Fibroblast of lung (primary cell): ENCODE data around the gene MAPK8IP3. TPM values are rescaled to one million over a fixed set of nuclear protein-coding genes. Genes with fewer than 3 reads are reported as not detected.

Source experiments
- DNase-seq, 2 donors: peaks; one replicate each; pipeline versions ENCODE4 v3.0.0 to v3.0.0-alpha.2; 2010; ENCODE audit warnings: low read depth in 2 of 2
- H2AFZ ChIP-seq: 2 replicates; pipeline ENCODE4 v1.5.1; 2012; ENCODE audit warnings: low read length, control low read depth, inconsistent platforms
- H3K27ac ChIP-seq: 2 replicates; pipeline ENCODE4 v1.5.1; 2011; ENCODE audit warnings: low read length, control low read depth; ENCODE audit not compliant: insufficient read depth
- H3K27me3 ChIP-seq: 2 replicates; pipeline ENCODE4 v1.5.1; 2011; ENCODE audit warnings: mild to moderate bottlenecking, low read length; ENCODE audit not compliant: control insufficient read depth, insufficient read depth
- H3K36me3 ChIP-seq: 2 replicates; pipeline ENCODE4 v1.5.1; 2011; ENCODE audit warnings: low read length; ENCODE audit not compliant: control insufficient read depth, insufficient read depth
- H3K4me1 ChIP-seq: 2 replicates; pipeline ENCODE4 v1.5.1; 2011; ENCODE audit warnings: low read length; ENCODE audit not compliant: control insufficient read depth, insufficient read depth; ENCODE audit errors: extremely low read depth
- H3K4me2 ChIP-seq: 2 replicates; pipeline ENCODE4 v1.5.1; 2011; ENCODE audit warnings: low read length, control low read depth; ENCODE audit not compliant: insufficient read depth; ENCODE audit errors: extremely low read depth
- H3K4me3 ChIP-seq, 4 experiments: fragments of 200-600 bp in 1 of 4; sonication (generic) in 1 of 4; replicated peaks in 1 of 4; 2 replicates each; pipeline ENCODE4 v1.5.1; 2011 to 2016; ENCODE audit warnings: low read length in 4 of 4, low read depth in 3 of 4, mild to moderate bottlenecking in 3 of 4, control low read depth in 2 of 4, inconsistent platforms in 1 of 4, mixed read lengths in 1 of 4; ENCODE audit not compliant: insufficient read depth in 1 of 4; ENCODE audit errors: control extremely low read depth in 1 of 4
- H3K79me2 ChIP-seq: 2 replicates; pipeline ENCODE4 v1.5.1; 2012; ENCODE audit warnings: mild to moderate bottlenecking, low read length, inconsistent platforms; ENCODE audit not compliant: control insufficient read depth, insufficient read depth
- H3K9ac ChIP-seq: 2 replicates; pipeline ENCODE4 v1.5.1; 2011; ENCODE audit warnings: mild to moderate bottlenecking, low read length, control low read depth; ENCODE audit not compliant: insufficient read depth
- H3K9me3 ChIP-seq: 2 replicates; pipeline ENCODE4 v1.5.1; 2012; ENCODE audit warnings: low read depth, low read length; ENCODE audit not compliant: control insufficient read depth, insufficient read depth
- H4K20me1 ChIP-seq: 2 replicates; pipeline ENCODE4 v1.5.1; 2011; ENCODE audit warnings: low read length; ENCODE audit not compliant: control insufficient read depth, insufficient read depth; ENCODE audit errors: extremely low read depth
- EZH2 ChIP-seq: IDR thresholded peaks from 2 replicates; pipeline ENCODE4 v1.5.1; 2012; ENCODE audit warnings: low read length, control low read depth, mild to moderate bottlenecking; ENCODE audit errors: missing control alignments
- polyA plus RNA-seq, 2 donors: library from polyadenylated mRNA; depleted of rRNA in 1 of 2; stranded (reverse) in 1 of 2; unstranded in 1 of 2; fragments of >200 nt; gene quantifications; 2 replicates each; pipeline ENCODE4 v1.2.1, GENCODE V29; 2011 to 2012; ENCODE audit warnings: missing spikeins in 1 of 2
- total RNA-seq: library from RNA; depleted of rRNA; stranded (reverse); fragments of >200 nt; gene quantifications from 2 replicates; pipeline ENCODE4 v1.2.1, GENCODE V29; 2014
- TF ChIP-seq, protein P1 (sequence below), 2 donors: IDR thresholded peaks in 1 of 2; conservative IDR thresholded peaks in 1 of 2; 1 replicate in 1 of 2; 2 replicates in 1 of 2; pipeline ENCODE4 v1.5.1; 2011 to 2012; ENCODE audit warnings: low read length in 2 of 2, control low read depth in 1 of 2, inconsistent platforms in 1 of 2, low read depth in 1 of 2, mild to moderate bottlenecking in 1 of 2

Gene MAPK8IP3
- total and polyA plus RNA-seq, 2 donors (not counting 1 experiment from before 2014, with no cell fraction given): 9.4 to 36.3 TPM

DNA sequence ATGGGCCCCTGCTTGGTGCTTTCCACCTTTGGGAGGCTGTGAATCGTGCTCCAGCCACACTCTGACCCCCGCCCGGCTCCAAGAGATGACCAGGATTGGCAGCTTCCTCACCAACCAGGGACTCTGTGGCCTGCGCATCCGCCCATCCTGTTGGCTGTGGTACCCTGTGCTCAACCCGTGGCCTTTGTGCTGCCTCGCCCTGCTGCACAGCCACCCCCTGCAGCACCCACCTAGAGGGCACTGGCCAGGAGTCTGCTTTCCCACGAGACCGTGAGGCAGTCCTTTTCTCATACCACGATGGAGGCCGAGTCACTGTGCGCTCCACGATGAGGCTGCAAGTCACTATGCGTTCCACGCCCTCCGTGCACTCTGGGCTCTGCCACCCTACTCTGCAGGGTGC lies 46.0 kb downstream of the MAPK8IP3 start:
- no peak for DNase-seq
- no peaks in the 10 kb centered on the region for H3K27me3 ChIP-seq
- no peak overlapping the region for H3K4me3 ChIP-seq
- TF ChIP-seq, protein P1, sequence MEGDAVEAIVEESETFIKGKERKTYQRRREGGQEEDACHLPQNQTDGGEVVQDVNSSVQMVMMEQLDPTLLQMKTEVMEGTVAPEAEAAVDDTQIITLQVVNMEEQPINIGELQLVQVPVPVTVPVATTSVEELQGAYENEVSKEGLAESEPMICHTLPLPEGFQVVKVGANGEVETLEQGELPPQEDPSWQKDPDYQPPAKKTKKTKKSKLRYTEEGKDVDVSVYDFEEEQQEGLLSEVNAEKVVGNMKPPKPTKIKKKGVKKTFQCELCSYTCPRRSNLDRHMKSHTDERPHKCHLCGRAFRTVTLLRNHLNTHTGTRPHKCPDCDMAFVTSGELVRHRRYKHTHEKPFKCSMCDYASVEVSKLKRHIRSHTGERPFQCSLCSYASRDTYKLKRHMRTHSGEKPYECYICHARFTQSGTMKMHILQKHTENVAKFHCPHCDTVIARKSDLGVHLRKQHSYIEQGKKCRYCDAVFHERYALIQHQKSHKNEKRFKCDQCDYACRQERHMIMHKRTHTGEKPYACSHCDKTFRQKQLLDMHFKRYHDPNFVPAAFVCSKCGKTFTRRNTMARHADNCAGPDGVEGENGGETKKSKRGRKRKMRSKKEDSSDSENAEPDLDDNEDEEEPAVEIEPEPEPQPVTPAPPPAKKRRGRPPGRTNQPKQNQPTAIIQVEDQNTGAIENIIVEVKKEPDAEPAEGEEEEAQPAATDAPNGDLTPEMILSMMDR (conservative IDR thresholded peaks at IDR 0.05 in 1 of 2, IDR thresholded peaks at IDR 0.05 in 1 of 2; ENCODE audit: low read depth in 1 of 2, low read length in 2 of 2): no peak
- no peak for TF ChIP-seq EZH2
- H4K20me1 ChIP-seq: no peaks in the 10 kb centered on the region
- no peak overlapping the region for H2AFZ ChIP-seq
- no peak overlapping the region for H3K4me2 ChIP-seq
- H3K4me1 ChIP-seq: no peaks in the 10 kb centered on the region
- H3K9ac ChIP-seq: no peak overlapping the region
- H3K9me3 ChIP-seq: no peaks in the 10 kb centered on the region
- no peaks in the 10 kb centered on the region for H3K79me2 ChIP-seq
- peaks cover 20% of the 10 kb centered on the region for H3K36me3 ChIP-seq
- no peak overlapping the region for H3K27ac ChIP-seq

GRCh38 chr16:1752853-1753252 lies 46.9 kb downstream of the MAPK8IP3 start:
- no peak overlapping the region for H2AFZ ChIP-seq
- no peak overlapping the region for H3K27ac ChIP-seq
- H3K79me2 ChIP-seq: no peaks in the 10 kb centered on the region
- H3K9ac ChIP-seq: no peak overlapping the region
- DNase-seq: no peak
- H3K4me1 ChIP-seq: no peaks in the 10 kb centered on the region
- no peak for TF ChIP-seq EZH2
- TF ChIP-seq, protein P1 (conservative IDR thresholded peaks at IDR 0.05 in 1 of 2, IDR thresholded peaks at IDR 0.05 in 1 of 2; ENCODE audit: low read depth in 1 of 2, low read length in 2 of 2): no peak
- H3K9me3 ChIP-seq: no peaks in the 10 kb centered on the region
- H3K36me3 ChIP-seq: peaks cover 17% of the 10 kb centered on the region
- no peak overlapping the region for H3K4me2 ChIP-seq
- H4K20me1 ChIP-seq: no peaks in the 10 kb centered on the region
- H3K27me3 ChIP-seq: no peaks in the 10 kb centered on the region
- no peak overlapping the region for H3K4me3 ChIP-seq

- Histone ChIP-seq H3K9ac (no peak overlapping the region), H3K36me3 (peaks cover 15% of the 10 kb centered on the region), H3K4me3 (no peak overlapping the region), H3K27me3 (no peaks in the 10 kb centered on the region), H3K4me1 (no peaks in the 10 kb centered on the region), H4K20me1 (no peaks in the 10 kb centered on the region), H3K4me2 (no peak overlapping the region), H2AFZ (no peak overlapping the region), H3K9me3 (no peaks in the 10 kb centered on the region), H3K27ac (no peak overlapping the region), H3K79me2 (no peaks in the 10 kb centered on the region)
- DNase-seq: peak in 1 of 2 donors; percentile 38
- TF ChIP-seq EZH2: no peak
- TF ChIP-seq, protein P1 (conservative IDR thresholded peaks at IDR 0.05 in 1 of 2, IDR thresholded peaks at IDR 0.05 in 1 of 2; ENCODE audit: low read depth in 1 of 2, low read length in 2 of 2): no peak
These were observed 48.2 kb downstream of the MAPK8IP3 start for GRCh38 chr16:1754204-1754603.
